K562 (cell line): Measurements from ENCODE around the gene NDUFS3. TPM values are rescaled to one million over a fixed set of nuclear protein-coding genes. Genes with fewer than 3 reads are reported as not detected.

ENCODE experiments used
- ATAC-seq: fragments of 200-7000 bp; cut with Tn5 transposase; 3 replicates; pipeline ENCODE4 v1.9.1; 2020; ENCODE audit warnings: moderate library complexity
- BruUV-seq: library from RNA; stranded (reverse); fragments of 400-500 nt; replicated peaks from 2 replicates; lab custom pipeline; 2021; lab: Mats Ljungman, UMichigan
- CTCF ChIA-PET: fragments of 300-600 bp; formaldehyde crosslinking; extraction: SDS; loops from one replicate; lab custom pipeline; 2021; ENCODE audit warnings: low intra/inter-chr PET ratio; lab: Yijun Ruan, JAX
- POLR2A ChIA-PET: fragments of 300-600, 350-650 bp; sonication (Branson Sonifier 250); formaldehyde crosslinking; extraction: SDS; loops from one replicate; lab custom pipeline; 2021; ENCODE audit warnings: antibody characterized with exemption, inconsistent platforms; lab: Yijun Ruan, JAX
- DNase-seq, 4 experiments: peaks; one replicate each; pipeline versions ENCODE4 v3.0.0 to v3.0.0-alpha.2; 2011 to 2018; ENCODE audit warnings: low spot score in 3 of 4, mixed read lengths in 3 of 4; ENCODE audit errors: extremely low read depth in 1 of 4
- FAIRE-seq: peaks from 2 replicates; lab custom pipeline; 2011; peaks lifted over from hg19 to GRCh38; lab: Jason Lieb, UNC
- H2AFZ ChIP-seq: 2 replicates; pipeline ENCODE4 v1.6.0; 2011; ENCODE audit warnings: low read depth, low read length, control low read depth, inconsistent platforms
- H3K27ac ChIP-seq: fragments of 200-600 bp; 3 replicates; pipeline ENCODE4 v1.8.0; 2011; ENCODE audit warnings: low read depth, mild to moderate bottlenecking, control low read depth, inconsistent platforms, low read length, moderate library complexity, mixed read lengths; ENCODE audit errors: extremely low read depth
- H3K27me3 ChIP-seq, 2 experiments: fragments of 300-600 bp in 1 of 2; 2 replicates in 1 of 2; 3 replicates in 1 of 2; pipeline versions ENCODE4 v1.6.0 to v1.8.0; 2011; ENCODE audit warnings: inconsistent platforms in 2 of 2, low read length in 2 of 2, mild to moderate bottlenecking in 1 of 2, mixed read lengths in 1 of 2, moderate library complexity in 1 of 2; ENCODE audit not compliant: control insufficient read depth in 2 of 2, insufficient read depth in 2 of 2
- H3K36me3 ChIP-seq: fragments of 300-600 bp; 3 replicates; pipeline ENCODE4 v1.8.0; 2011; ENCODE audit warnings: mild to moderate bottlenecking, low read length, inconsistent platforms; ENCODE audit not compliant: control insufficient read depth, insufficient read depth
- H3K4me1 ChIP-seq, 2 experiments: fragments of 200-600 bp in 1 of 2; replicated peaks in 1 of 2; 2 replicates in 1 of 2; 3 replicates in 1 of 2; pipeline versions ENCODE4 v1.5.1 to v1.8.0; 2011; ENCODE audit warnings: inconsistent platforms in 2 of 2, low read length in 2 of 2, mild to moderate bottlenecking in 1 of 2, mixed read lengths in 1 of 2, moderate library complexity in 1 of 2; ENCODE audit not compliant: control insufficient read depth in 2 of 2, insufficient read depth in 2 of 2
- H3K4me2 ChIP-seq: 2 replicates; pipeline ENCODE4 v1.6.1; 2011; ENCODE audit warnings: low read length, control low read depth, inconsistent platforms, mixed read lengths; ENCODE audit not compliant: insufficient read depth
- H3K4me3 ChIP-seq: fragments of 200-600 bp; sonication (generic), shearing (Covaris generic); 2 replicates; pipeline ENCODE4 v1.5.1; 2016; ENCODE audit warnings: control low read depth, inconsistent platforms
- H3K79me2 ChIP-seq: fragments of 200-600 bp; 3 replicates; pipeline ENCODE4 v1.8.0; 2011; ENCODE audit warnings: low read length, inconsistent platforms; ENCODE audit not compliant: control insufficient read depth, insufficient read depth
- H3K9ac ChIP-seq, 2 experiments: 2 replicates each; pipeline versions ENCODE4 v1.6.0 to v1.6.1; 2011; ENCODE audit warnings: low read depth in 2 of 2, low read length in 2 of 2, control low read depth in 1 of 2, inconsistent platforms in 1 of 2, mild to moderate bottlenecking in 1 of 2, mixed read lengths in 1 of 2; ENCODE audit not compliant: insufficient read depth in 1 of 2
- H3K9me1 ChIP-seq: one replicate; pipeline ENCODE4 v1.6.0; 2011; ENCODE audit warnings: inconsistent platforms, mild to moderate bottlenecking, low read length, moderate library complexity; ENCODE audit not compliant: control insufficient read depth, insufficient read depth
- H3K9me3 ChIP-seq: replicated peaks from 2 replicates; pipeline ENCODE4 v1.5.1; 2011; ENCODE audit warnings: low read depth, low read length, inconsistent platforms; ENCODE audit not compliant: control insufficient read depth, insufficient read depth
- H4K20me1 ChIP-seq: replicated peaks from 2 replicates; pipeline ENCODE4 v1.6.1; 2011; ENCODE audit warnings: low read length, inconsistent platforms, mixed read lengths; ENCODE audit not compliant: control insufficient read depth, insufficient read depth
- ADNP ChIP-seq: fragments of 200-800 bp; sonication (Bioruptor generic); IDR thresholded peaks from 2 replicates; pipeline ENCODE4 v1.6.1; 2016; ENCODE audit warnings: missing genetic modification characterization, missing compliant biosample characterization
- EHMT2 ChIP-seq: fragments of 450-650 bp; IDR thresholded peaks from 2 replicates; pipeline ENCODE4 v1.6.1; 2018; ENCODE audit warnings: antibody characterized with exemption
- HNRNPUL1 ChIP-seq: fragments of 200-400 bp; formaldehyde crosslinking; IDR thresholded peaks from 2 replicates; pipeline ENCODE4 v1.6.1; 2017; ENCODE audit warnings: low read length
- MAFG ChIP-seq: fragments of 450-650 bp; conservative IDR thresholded peaks from 2 replicates; pipeline ENCODE4 v1.6.1; 2016; ENCODE audit warnings: missing genetic modification characterization, missing compliant biosample characterization
- MCM5 ChIP-seq: fragments of 450-650 bp; IDR thresholded peaks from 2 replicates; pipeline ENCODE4 v1.6.1; 2016; ENCODE audit warnings: low read depth
- PHB2 ChIP-seq: fragments of 450-650 bp; IDR thresholded peaks from 2 replicates; pipeline ENCODE4 v1.6.1; 2017; ENCODE audit warnings: low read depth
- TCF7 ChIP-seq: sonication (generic); IDR thresholded peaks from 2 replicates; pipeline ENCODE4 v1.6.1; 2016; ENCODE audit warnings: antibody characterized with exemption, borderline replicate concordance
- WGBS: fragments of 100-300 bp; shearing (Covaris generic); methylation state at CpG from one replicate; pipeline ENCODE4 v1.1.6; 2016; ENCODE audit warnings: low coverage, mixed read lengths; ENCODE audit not compliant: insufficient coverage; ENCODE audit errors: missing lambda C conversion rate; 5-methylcytosine and 5-hydroxymethylcytosine counted together
- in situ Hi-C: fragments of 300-500 bp; cut with MboI; formaldehyde crosslinking; loops from 4 replicates; pipeline ENCODE4 v1.15.0; 2018; ENCODE audit warnings: inconsistent platforms, mixed read lengths
- intact Hi-C: fragments of 100-400 bp; cut with micrococcal nuclease; formaldehyde crosslinking; loops from 2 replicates; pipeline ENCODE4 v1.14.2; 2022
- polyA plus RNA-seq, 8 experiments: library from polyadenylated mRNA; depleted of rRNA in 4 of 8; stranded (reverse) in 5 of 8; unstranded in 3 of 8; fragments of >200 nt; fragmentation: Nextera tagmentation in 2 of 8; fragmentation: Illumina TruSeq in 1 of 8; extraction: Ambion mirVana in 2 of 8; extraction: Trizol in 1 of 8; gene quantifications; 2 replicates each; pipeline versions ENCODE4 v1.2.1 to v1.2.3, GENCODE V29; 2011 to 2014; ENCODE audit warnings: inconsistent platforms in 1 of 8, missing spikeins in 1 of 8
- total RNA-seq, 7 experiments: library from RNA; depleted of rRNA in 6 of 7; stranded (reverse); fragments of >200 nt in 6 of 7; fragmentation: Illumina TruSeq in 2 of 7; extraction: Trizol in 2 of 7; gene quantifications; 2 replicates each; pipeline versions ENCODE4 v1.2.1 to v1.2.3, GENCODE V29; 2011 to 2021; ENCODE audit warnings: low replicate concordance in 1 of 7
- TF ChIP-seq, protein P1 (sequence below), 2 experiments: fragments of 450-650 bp in 1 of 2; sonication (generic) in 1 of 2; formaldehyde crosslinking in 1 of 2; IDR thresholded peaks in 1 of 2; conservative IDR thresholded peaks in 1 of 2; 2 replicates each; pipeline versions ENCODE4 v1.6.1 to v1.8.1; 2016 to 2023; ENCODE audit warnings: mild to moderate bottlenecking in 2 of 2, moderate library complexity in 2 of 2, inconsistent platforms in 1 of 2, missing genetic modification reagents in 1 of 2
- TF ChIP-seq, protein P2 (sequence below): sonication (generic); formaldehyde crosslinking; IDR thresholded peaks from 2 replicates; pipeline ENCODE4 v1.8.1; 2023; ENCODE audit warnings: mild to moderate bottlenecking, missing genetic modification reagents
- TF ChIP-seq, protein P3 (sequence below): fragments of 250-450 bp; sonication (Bioruptor Pico); IDR thresholded peaks from 2 replicates; pipeline ENCODE4 v1.8.0; 2021; ENCODE audit warnings: moderate library complexity, mild to moderate bottlenecking, inconsistent platforms
- TF ChIP-seq, protein P4 (sequence below): fragments of 150-350 bp; IDR thresholded peaks from 2 replicates; pipeline ENCODE4 v1.6.1; 2014; ENCODE audit warnings: low read depth, mild to moderate bottlenecking, low read length, borderline replicate concordance
- TF ChIP-seq, protein P5 (sequence below), 2 experiments: fragments of 250-450 bp in 1 of 2; fragments of 450-650 bp in 1 of 2; sonication (Bioruptor Pico) in 1 of 2; IDR thresholded peaks; 2 replicates each; pipeline versions ENCODE4 v1.6.1 to v1.8.0; 2016 to 2021; ENCODE audit warnings: mild to moderate bottlenecking in 2 of 2, moderate library complexity in 2 of 2, missing compliant biosample characterization in 1 of 2, missing genetic modification characterization in 1 of 2
- TF ChIP-seq, protein P6 (sequence below), 2 experiments: IDR thresholded peaks; 2 replicates each; pipeline ENCODE4 v1.6.1; 2011; ENCODE audit warnings: borderline replicate concordance in 1 of 2, control low read depth in 1 of 2, low read depth in 1 of 2, low read length in 1 of 2, mild to moderate bottlenecking in 1 of 2, mixed read lengths in 1 of 2, moderate library complexity in 1 of 2; ENCODE audit not compliant: insufficient read depth in 1 of 2, insufficient read length in 1 of 2, poor library complexity in 1 of 2, severe bottlenecking in 1 of 2; ENCODE audit errors: extremely low read depth in 1 of 2

Gene NDUFS3
- total and polyA plus RNA-seq, 9 of the 15 experiments (the other 6 are each of a cell fraction or from before 2014, with no cell fraction given), result 38.7 to 341 (median 194) TPM

DNA sequence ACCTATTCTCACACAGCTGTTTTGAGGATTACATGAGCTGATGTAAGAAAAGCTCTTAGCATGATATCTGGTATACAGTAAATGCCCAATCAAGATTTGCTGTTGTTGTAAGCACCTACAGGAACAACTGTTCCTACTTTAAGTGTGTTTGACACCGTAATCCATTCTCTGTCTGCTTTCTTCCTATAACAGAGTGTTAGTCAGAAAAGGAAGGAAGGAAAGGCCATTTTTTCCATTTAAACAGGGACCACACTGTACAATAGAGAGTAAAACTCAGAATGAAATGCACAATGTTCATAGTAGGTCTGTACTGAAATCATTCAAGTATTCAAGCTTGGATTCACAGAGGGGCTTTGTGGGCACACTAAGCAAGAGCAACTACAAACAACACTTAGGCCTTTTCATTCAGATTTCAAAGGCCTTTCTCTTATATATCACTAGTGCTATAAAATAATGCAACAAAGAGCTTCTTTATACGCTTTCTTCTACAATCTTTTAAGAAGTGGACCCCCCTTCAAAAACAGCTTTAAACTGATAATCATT lies 42.0 kb downstream of the NDUFS3 start:
- in situ Hi-C loops (no loop called here), intact Hi-C loops (no loop called here)
- no peak overlapping the region for H3K9ac ChIP-seq
- 100% methylated on average over 2 of the region's 2 CpGs for WGBS
- H3K9me3 ChIP-seq, result no peaks in the 10 kb centered on the region
- no peaks in the 10 kb centered on the region for H4K20me1 ChIP-seq
- no peak overlapping the region for H2AFZ ChIP-seq
- no peak overlapping the region for H3K4me2 ChIP-seq
- H3K27ac ChIP-seq, result no peak overlapping the region
- H3K4me1 ChIP-seq, result no peaks in the 10 kb centered on the region
- FAIRE-seq, result no peak
- no peaks in the 10 kb centered on the region for H3K27me3 ChIP-seq
- ATAC-seq, result no peak
- no peaks in the 10 kb centered on the region for H3K9me1 ChIP-seq
- no peak for DNase-seq
- CTCF ChIA-PET, result no interaction called here
- BruUV-seq, result no TSS peak
- H3K4me3 ChIP-seq, result no peak overlapping the region
- H3K36me3 ChIP-seq, result peaks cover 83% of the 10 kb centered on the region
- no peaks in the 10 kb centered on the region for H3K79me2 ChIP-seq
- POLR2A ChIA-PET, result interaction anchor here (0.6 to 1.3 kb wide), 4 partner anchors 8 to 345 kb away, joined by 3 to 4 read pairs (median 3); no protein-coding TSS in a partner anchor
- TF ChIP-seq, protein P1, sequence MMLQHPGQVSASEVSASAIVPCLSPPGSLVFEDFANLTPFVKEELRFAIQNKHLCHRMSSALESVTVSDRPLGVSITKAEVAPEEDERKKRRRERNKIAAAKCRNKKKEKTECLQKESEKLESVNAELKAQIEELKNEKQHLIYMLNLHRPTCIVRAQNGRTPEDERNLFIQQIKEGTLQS (IDR thresholded peaks at IDR 0.05), result no peak
- TF ChIP-seq, protein P1 (CRISPR knock-in tag; conservative IDR thresholded peaks at IDR 0.05), result no peak
- no peak for TF ChIP-seq HNRNPUL1
- TF ChIP-seq, protein P2, sequence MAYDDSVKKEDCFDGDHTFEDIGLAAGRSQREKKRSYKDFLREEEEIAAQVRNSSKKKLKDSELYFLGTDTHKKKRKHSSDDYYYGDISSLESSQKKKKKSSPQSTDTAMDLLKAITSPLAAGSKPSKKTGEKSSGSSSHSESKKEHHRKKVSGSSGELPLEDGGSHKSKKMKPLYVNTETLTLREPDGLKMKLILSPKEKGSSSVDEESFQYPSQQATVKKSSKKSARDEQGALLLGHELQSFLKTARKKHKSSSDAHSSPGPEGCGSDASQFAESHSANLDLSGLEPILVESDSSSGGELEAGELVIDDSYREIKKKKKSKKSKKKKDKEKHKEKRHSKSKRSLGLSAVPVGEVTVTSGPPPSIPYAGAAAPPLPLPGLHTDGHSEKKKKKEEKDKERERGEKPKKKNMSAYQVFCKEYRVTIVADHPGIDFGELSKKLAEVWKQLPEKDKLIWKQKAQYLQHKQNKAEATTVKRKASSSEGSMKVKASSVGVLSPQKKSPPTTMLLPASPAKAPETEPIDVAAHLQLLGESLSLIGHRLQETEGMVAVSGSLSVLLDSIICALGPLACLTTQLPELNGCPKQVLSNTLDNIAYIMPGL (CRISPR knock-in tag), result no peak
- TF ChIP-seq, protein P3, sequence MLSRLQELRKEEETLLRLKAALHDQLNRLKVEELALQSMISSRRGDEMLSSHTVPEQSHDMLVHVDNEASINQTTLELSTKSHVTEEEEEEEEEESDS (CRISPR knock-in tag), result no peak
- no peak for TF ChIP-seq MCM5
- TF ChIP-seq, protein P4, sequence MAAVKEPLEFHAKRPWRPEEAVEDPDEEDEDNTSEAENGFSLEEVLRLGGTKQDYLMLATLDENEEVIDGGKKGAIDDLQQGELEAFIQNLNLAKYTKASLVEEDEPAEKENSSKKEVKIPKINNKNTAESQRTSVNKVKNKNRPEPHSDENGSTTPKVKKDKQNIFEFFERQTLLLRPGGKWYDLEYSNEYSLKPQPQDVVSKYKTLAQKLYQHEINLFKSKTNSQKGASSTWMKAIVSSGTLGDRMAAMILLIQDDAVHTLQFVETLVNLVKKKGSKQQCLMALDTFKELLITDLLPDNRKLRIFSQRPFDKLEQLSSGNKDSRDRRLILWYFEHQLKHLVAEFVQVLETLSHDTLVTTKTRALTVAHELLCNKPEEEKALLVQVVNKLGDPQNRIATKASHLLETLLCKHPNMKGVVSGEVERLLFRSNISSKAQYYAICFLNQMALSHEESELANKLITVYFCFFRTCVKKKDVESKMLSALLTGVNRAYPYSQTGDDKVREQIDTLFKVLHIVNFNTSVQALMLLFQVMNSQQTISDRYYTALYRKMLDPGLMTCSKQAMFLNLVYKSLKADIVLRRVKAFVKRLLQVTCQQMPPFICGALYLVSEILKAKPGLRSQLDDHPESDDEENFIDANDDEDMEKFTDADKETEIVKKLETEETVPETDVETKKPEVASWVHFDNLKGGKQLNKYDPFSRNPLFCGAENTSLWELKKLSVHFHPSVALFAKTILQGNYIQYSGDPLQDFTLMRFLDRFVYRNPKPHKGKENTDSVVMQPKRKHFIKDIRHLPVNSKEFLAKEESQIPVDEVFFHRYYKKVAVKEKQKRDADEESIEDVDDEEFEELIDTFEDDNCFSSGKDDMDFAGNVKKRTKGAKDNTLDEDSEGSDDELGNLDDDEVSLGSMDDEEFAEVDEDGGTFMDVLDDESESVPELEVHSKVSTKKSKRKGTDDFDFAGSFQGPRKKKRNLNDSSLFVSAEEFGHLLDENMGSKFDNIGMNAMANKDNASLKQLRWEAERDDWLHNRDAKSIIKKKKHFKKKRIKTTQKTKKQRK, result no peak
- no peak for TF ChIP-seq ADNP (tag)
- TF ChIP-seq, protein P5, sequence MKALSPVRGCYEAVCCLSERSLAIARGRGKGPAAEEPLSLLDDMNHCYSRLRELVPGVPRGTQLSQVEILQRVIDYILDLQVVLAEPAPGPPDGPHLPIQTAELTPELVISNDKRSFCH (CRISPR knock-in tag; IDR thresholded peaks at IDR 0.05), result no peak
- TF ChIP-seq, protein P5 (tag; IDR thresholded peaks at IDR 0.05), result no peak
- TF ChIP-seq, protein P6, sequence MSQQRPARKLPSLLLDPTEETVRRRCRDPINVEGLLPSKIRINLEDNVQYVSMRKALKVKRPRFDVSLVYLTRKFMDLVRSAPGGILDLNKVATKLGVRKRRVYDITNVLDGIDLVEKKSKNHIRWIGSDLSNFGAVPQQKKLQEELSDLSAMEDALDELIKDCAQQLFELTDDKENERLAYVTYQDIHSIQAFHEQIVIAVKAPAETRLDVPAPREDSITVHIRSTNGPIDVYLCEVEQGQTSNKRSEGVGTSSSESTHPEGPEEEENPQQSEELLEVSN (IDR thresholded peaks at IDR 0.05; ENCODE audit: borderline replicate concordance in 1 of 2, extremely low read depth in 1 of 2, insufficient read depth in 1 of 2, insufficient read length in 1 of 2, low read depth in 1 of 2, low read length in 1 of 2, poor library complexity in 1 of 2, severe bottlenecking in 1 of 2), result no peak
- no peak for TF ChIP-seq TCF7
- no peak for TF ChIP-seq MAFG (tag)
- TF ChIP-seq EHMT2, result no peak
- no peak for TF ChIP-seq PHB2
